Lung (tissue), 12 donors: Measurements from ENCODE around the gene CA10. TPM values are rescaled to one million over a fixed set of nuclear protein-coding genes. Genes with fewer than 3 reads are reported as not detected.
A peak's percentile ranks its signal among the peaks of the same experiment; 100 is the strongest.

Experiments used
- ATAC-seq: fragments of 200-7000 bp; cut with Tn5 transposase; one replicate; pipeline ENCODE4 v1.9.1; 2020; ENCODE audit warnings: moderate number of reproducible peaks; ENCODE audit not compliant: insufficient read depth, low FRiP score
- DNase-seq, 3 donors: peaks; one replicate each; pipeline ENCODE4 v3.0.0-alpha.2; 2013 to 2017
- H3K27ac ChIP-seq, 2 donors: one replicate each; pipeline ENCODE4 v1.5.1; 2013; ENCODE audit warnings: mild to moderate bottlenecking in 2 of 2, moderate library complexity in 2 of 2, control low read depth in 1 of 2, inconsistent platforms in 1 of 2, low read depth in 1 of 2, low read length in 1 of 2
- H3K27me3 ChIP-seq, 3 donors: one replicate each; pipeline ENCODE4 v1.5.1; 2013; ENCODE audit warnings: low read length in 2 of 3; ENCODE audit not compliant: control insufficient read depth in 3 of 3, insufficient read depth in 3 of 3
- H3K36me3 ChIP-seq, 4 donors: one replicate each; pipeline ENCODE4 v1.5.1; 2013; ENCODE audit warnings: low read length in 4 of 4, mild to moderate bottlenecking in 1 of 4, moderate library complexity in 1 of 4; ENCODE audit not compliant: control insufficient read depth in 4 of 4, insufficient read depth in 4 of 4
- H3K4me1 ChIP-seq, 5 donors: one replicate each; pipeline ENCODE4 v1.5.1; 2013; ENCODE audit warnings: low read length in 5 of 5, mild to moderate bottlenecking in 2 of 5, moderate library complexity in 1 of 5; ENCODE audit not compliant: control insufficient read depth in 5 of 5, insufficient read depth in 5 of 5
- H3K4me3 ChIP-seq: one replicate; pipeline ENCODE4 v1.5.1; 2013; ENCODE audit warnings: mild to moderate bottlenecking, control low read depth, moderate library complexity
- H3K9ac ChIP-seq, 2 donors: one replicate each; pipeline ENCODE4 v1.5.1; 2013; ENCODE audit warnings: low read length in 2 of 2, control low read depth in 1 of 2; ENCODE audit not compliant: insufficient read depth in 1 of 2
- H3K9me3 ChIP-seq, 4 donors: one replicate each; pipeline ENCODE4 v1.5.1; 2013; ENCODE audit warnings: low read length in 3 of 4, mild to moderate bottlenecking in 1 of 4, moderate library complexity in 1 of 4; ENCODE audit not compliant: control insufficient read depth in 4 of 4, insufficient read depth in 3 of 4
- WGBS, 2 donors: extraction: QIAGEN DNeasy Blood & Tissue Kit; methylation state at CpG; one replicate each; pipeline ENCODE4 v1.1.7; 2013; 5-methylcytosine and 5-hydroxymethylcytosine counted together
- polyA plus RNA-seq, 2 donors: library from polyadenylated mRNA; stranded (reverse); fragments of 200-250 nt; gene quantifications; one replicate each; pipeline ENCODE4 v1.2.1, GENCODE V29; 2013
- total RNA-seq, 2 donors: library from RNA; depleted of rRNA in 1 of 2; stranded (reverse); fragments of >200 nt in 1 of 2; gene quantifications; one replicate each; pipeline ENCODE4 v1.2.1, GENCODE V29; 2014 to 2021
- TF ChIP-seq, protein P1 (sequence below): IDR thresholded peaks from 2 replicates; pipeline ENCODE4 v1.5.1; 2012; ENCODE audit warnings: mild to moderate bottlenecking; ENCODE audit errors: control extremely low read depth, extremely low read depth
- donor health status: control.
- donor health status: control.
- donor health status: Bipolar disorder and iron deficiency.
- donor health status: healthy.
- donor health status: DM: yes; HTN: yes; CAD: no.

CA10 gene
- total and polyA plus RNA-seq, 4 donors: 0.04 to 0.17 TPM; not detected in 2

DNA sequence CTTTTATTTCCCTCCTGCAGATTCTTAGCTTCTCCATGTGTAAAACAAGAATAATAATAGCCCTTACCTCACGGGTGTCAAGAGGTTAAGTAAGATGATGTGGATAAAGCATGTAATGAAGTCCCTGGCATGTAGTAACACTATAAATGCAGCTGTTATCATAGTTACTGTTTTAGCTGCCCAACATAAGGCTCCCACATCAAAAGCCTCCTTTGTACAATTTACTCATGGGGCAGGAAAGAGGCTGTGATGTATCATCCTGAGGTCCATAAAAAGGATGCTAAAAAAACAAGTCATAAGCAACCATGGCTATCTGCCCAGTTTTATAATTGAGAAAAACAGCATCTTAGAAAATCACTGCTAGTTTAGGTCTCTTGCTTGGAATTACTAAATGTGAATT is 339.7 kb downstream of the CA10 start:
- no peaks in the 10 kb centered on the region for H3K36me3 ChIP-seq
- no peaks in the 10 kb centered on the region for H3K27me3 ChIP-seq
- H3K9me3 ChIP-seq: peaks cover 0 to 3% (median 0%) of the 10 kb centered on the region in 4 donors
- no peak overlapping the region for H3K27ac ChIP-seq
- TF ChIP-seq, protein P1, sequence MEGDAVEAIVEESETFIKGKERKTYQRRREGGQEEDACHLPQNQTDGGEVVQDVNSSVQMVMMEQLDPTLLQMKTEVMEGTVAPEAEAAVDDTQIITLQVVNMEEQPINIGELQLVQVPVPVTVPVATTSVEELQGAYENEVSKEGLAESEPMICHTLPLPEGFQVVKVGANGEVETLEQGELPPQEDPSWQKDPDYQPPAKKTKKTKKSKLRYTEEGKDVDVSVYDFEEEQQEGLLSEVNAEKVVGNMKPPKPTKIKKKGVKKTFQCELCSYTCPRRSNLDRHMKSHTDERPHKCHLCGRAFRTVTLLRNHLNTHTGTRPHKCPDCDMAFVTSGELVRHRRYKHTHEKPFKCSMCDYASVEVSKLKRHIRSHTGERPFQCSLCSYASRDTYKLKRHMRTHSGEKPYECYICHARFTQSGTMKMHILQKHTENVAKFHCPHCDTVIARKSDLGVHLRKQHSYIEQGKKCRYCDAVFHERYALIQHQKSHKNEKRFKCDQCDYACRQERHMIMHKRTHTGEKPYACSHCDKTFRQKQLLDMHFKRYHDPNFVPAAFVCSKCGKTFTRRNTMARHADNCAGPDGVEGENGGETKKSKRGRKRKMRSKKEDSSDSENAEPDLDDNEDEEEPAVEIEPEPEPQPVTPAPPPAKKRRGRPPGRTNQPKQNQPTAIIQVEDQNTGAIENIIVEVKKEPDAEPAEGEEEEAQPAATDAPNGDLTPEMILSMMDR: no peak
- ATAC-seq (no peak), DNase-seq (peak in 2 of 3 donors; percentile 8 to 11)
- no peak overlapping the region for H3K9ac ChIP-seq
- 66 to 76% methylated on average over 1 of the region's 1 CpG for WGBS, 2 donors
- H3K4me3 ChIP-seq: no peak overlapping the region
- H3K4me1 ChIP-seq: no peaks in the 10 kb centered on the region

DNA sequence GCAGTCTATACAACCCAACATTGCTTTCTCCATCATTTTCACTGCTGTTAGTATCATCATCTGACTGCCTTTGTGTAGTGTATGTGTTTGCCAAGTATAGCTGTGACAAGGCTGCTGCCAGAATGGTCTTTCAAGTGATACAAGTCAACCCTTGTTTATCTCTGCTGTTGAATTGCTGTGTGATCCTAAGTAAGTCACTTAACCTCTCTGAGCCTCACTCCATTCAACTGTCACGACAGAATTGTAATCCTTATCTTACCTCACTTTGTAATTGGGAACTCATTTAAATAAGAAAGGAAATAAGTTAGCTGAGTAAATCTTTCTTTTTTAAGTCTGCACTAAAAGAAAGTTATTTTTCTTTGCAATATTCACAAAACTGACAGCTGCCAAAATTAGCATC is 340.6 kb downstream of the CA10 start:
- 71 to 87% methylated on average over 1 of the region's 1 CpG for WGBS, 2 donors
- ATAC-seq (no peak), DNase-seq (no peak)
- Histone ChIP-seq H3K27me3 (no peaks in the 10 kb centered on the region), H3K27ac (no peak overlapping the region), H3K9ac (no peak overlapping the region), H3K4me3 (no peak overlapping the region), H3K9me3 (peaks cover 0 to 3% (median 0%) of the 10 kb centered on the region in 4 donors), H3K36me3 (no peaks in the 10 kb centered on the region), H3K4me1 (no peaks in the 10 kb centered on the region)
- TF ChIP-seq, protein P1: no peak

DNA sequence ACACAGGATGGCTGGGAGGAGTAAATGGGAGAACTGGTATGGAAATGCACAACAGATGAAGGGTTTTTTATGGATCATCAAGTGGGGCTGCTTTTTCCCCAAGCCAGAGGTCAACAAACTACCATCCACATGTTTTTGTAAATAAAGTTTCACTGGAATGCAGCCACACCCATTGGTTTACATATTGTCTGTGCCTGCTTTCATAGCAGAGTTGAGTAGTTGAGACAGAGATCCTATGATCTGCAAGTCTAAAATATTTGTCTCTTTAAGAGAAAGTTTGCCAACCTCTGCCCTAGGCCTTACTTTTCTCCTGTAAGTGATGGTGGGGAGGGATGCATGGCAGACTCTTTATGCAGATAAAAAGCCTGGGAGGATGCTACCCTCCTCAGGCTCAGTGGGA is 341.4 kb downstream of the CA10 start:
- peaks cover 0 to 3% (median 0%) of the 10 kb centered on the region in 4 donors for H3K9me3 ChIP-seq
- TF ChIP-seq, protein P1: no peak

DNA sequence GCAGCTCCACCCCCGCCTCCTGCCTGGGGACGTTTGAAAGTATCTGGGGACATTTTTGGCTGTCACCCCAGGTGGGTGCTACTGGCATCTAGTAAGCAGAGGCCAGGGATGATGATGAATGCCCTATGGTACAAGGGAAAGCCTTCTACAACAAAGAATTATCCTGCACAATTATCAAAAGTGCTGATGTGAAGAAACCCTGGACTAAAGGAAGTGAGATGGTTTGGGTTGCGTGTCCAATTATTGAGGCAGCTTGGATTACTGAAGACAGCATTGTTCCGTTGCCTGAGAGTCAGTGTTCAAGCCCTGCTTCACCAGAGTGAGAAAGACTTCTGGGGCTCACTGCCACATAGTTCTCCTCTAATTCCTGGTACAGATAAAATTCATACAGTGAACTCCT is 343.4 kb downstream of the CA10 start:
- WGBS, 2 donors: 67 to 69% methylated on average over 4 of the region's 4 CpGs
- no peak for ATAC-seq
- no peak overlapping the region for H3K4me3 ChIP-seq
- no peaks in the 10 kb centered on the region for H3K36me3 ChIP-seq
- TF ChIP-seq, protein P1: no peak
- H3K9ac ChIP-seq: no peak overlapping the region
- H3K4me1 ChIP-seq: no peaks in the 10 kb centered on the region
- H3K27me3 ChIP-seq: no peaks in the 10 kb centered on the region
- H3K27ac ChIP-seq: no peak overlapping the region
- no peak for DNase-seq
- peaks cover 0 to 3% (median 1%) of the 10 kb centered on the region in 4 donors for H3K9me3 ChIP-seq

More for the DNA sequence above, 341.4 kb downstream of the CA10 start:
- DNase-seq: no peak
- no peak for ATAC-seq
- Histone ChIP-seq H3K27ac (no peak overlapping the region), H3K4me3 (no peak overlapping the region), H3K36me3 (no peaks in the 10 kb centered on the region), H3K9ac (no peak overlapping the region), H3K27me3 (no peaks in the 10 kb centered on the region), H3K4me1 (no peaks in the 10 kb centered on the region)
